ENCODE measurements around the gene RNU1-2. TPM values are rescaled to one million over a fixed set of nuclear protein-coding genes. Genes with fewer than 3 reads are reported as not detected.
"Not testable (repeated sequence)": the region's sequence is repeated elsewhere in the genome, so short reads cannot be mapped to it uniquely, and the experiment has no call there.

RNU1-2 gene
- total and polyA plus RNA-seq, 12 donors: under 0.01 to 5,330 (median 1,268) TPM; not detected in 4

DNA sequence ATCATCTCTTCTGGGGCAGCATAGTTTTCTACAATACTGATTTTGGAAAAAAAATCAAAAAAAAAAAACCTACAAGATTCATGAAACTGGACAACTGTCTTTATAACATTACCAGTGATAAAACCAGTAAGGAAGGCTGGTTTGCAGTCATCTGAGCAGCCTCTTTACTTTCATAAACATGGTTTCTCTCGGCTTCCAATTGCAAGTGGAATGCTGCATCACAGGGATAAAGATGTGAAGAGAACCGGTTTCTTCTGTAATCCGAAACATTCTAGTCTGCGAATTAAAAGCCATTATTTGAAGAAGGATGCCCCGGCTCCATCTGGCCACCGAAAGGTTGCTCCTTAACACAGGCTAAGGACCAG lies 565 bp upstream of the RNU1-2 start:
- Histone ChIP-seq H3K4me3 (peak overlapping the region in 2 of 4 donors; percentile 18 to 49), H3K27ac (peak overlapping the region in 3 of 5 donors; percentile 91 to 97 (median 93))
- H3K36me3 ChIP-seq (replicated peaks in 1 of 2); intact Hi-C loops (cut with DNase I); H3K4me1 ChIP-seq (replicated peaks in 1 of 2); H3K27me3 ChIP-seq; H3K9me3 ChIP-seq (replicated peaks in 1 of 3); DNase-seq: not testable (repeated sequence)
- TF ChIP-seq POLR2A (IDR thresholded peaks at IDR 0.05): peak; percentile 8 to 38
- 1 to 3% (median 2%) methylated on average over 5 to 6 of the region's 6 CpGs for WGBS, 4 donors

DNA sequence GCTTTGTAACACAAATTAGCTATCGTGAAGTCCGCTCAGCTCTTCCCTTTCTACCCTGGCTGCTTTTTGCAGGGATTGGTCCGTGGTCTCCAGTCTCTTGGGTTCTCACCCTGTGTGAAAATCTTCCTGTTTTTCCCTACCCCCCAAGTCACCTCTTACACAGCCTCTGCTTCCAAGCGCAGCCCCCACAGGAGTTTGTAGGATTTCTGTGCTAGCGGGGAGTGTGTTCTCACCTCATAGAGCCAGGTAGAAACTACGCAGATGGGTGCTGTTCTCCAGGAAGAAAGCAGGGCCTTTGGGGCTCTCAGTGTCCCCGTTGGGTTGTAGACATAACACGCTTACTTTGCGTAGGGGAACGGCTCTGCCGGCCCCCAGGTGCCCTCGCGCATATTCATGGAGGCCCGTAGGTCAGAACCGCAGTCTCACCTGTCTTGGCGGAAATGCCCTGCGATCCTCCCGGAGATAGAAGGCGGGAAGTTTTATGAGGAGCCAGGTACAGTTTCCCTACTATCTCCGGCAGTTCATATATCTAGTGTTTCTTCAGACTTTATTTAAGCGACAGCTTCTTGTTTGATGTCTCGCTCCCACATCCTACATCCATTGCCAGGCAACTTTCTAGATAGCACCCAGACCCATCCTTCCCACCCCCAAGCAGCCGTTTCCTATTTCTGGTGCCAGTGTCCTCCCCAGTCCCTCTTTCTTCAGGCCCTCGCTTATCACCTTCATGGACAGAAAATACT lies 706 bp downstream of the RNU1-2 start:
- H3K36me3 ChIP-seq (replicated peaks in 1 of 2); H3K27me3 ChIP-seq; intact Hi-C loops (cut with DNase I); H3K9me3 ChIP-seq (replicated peaks in 1 of 3); H3K4me1 ChIP-seq (replicated peaks in 1 of 2): not testable (repeated sequence)
- WGBS, 4 donors: 17 to 30% (median 23%) methylated on average over 21 to 24 of the region's 24 CpGs
- Histone ChIP-seq H3K4me3 (peak overlapping the region in 1 of 4 donors; percentile 31), H3K27ac (peak overlapping the region in 4 of 5 donors; percentile 68 to 97 (median 82))
- DNase-seq: peak in 2 of 7 donors; percentile 64 to 71

DNA sequence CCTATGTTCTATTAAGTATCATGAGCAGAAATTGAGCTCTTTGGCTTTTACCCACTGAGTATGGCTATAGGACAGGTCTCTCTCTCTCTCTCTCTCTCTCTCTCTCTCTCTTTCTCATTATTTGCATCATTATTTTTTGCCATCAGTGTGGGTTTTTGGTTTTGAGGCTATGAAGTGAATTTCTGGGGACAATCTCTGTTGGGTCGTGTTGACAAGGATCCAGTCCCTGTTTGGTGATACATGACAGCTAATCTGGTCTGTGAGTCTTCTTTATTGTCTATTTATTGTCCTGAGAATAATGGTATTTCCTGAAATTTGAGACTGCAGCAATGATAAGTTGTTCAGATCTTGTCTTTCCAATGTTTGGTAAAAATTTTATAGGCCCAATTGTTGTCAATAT lies 1.9 kb downstream of the RNU1-2 start:
- H3K4me3 ChIP-seq; H3K27ac ChIP-seq; H3K4me1 ChIP-seq (replicated peaks in 1 of 2); H3K27me3 ChIP-seq; H3K9me3 ChIP-seq (replicated peaks in 1 of 3); H3K36me3 ChIP-seq (replicated peaks in 1 of 2); intact Hi-C loops (cut with DNase I); DNase-seq: not testable (repeated sequence)
- 50 to 71% (median 58%) methylated on average over 1 of the region's 1 CpG for WGBS, 4 donors

DNA sequence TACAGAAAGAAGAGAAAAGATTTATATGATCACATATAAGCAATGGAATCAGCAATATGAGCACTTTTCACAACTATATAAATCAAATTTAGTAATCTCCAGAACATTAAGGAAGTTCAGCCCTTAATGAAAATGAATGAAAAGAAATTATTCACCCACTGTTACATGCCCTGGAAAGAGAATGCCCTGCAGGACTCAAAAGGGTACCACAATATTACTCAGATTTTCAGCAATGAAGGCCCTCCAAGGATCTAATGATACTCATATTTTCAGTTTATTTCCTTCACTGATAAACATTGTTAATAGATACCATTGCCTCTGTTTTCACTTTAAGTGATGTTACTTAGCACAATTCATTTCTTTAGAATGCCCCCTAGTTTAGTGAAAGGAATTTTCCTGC lies 2.5 kb downstream of the RNU1-2 start:
- H3K4me1 ChIP-seq (replicated peaks in 1 of 2); intact Hi-C loops (cut with DNase I); DNase-seq; H3K27me3 ChIP-seq; H3K4me3 ChIP-seq; H3K27ac ChIP-seq; H3K36me3 ChIP-seq (replicated peaks in 1 of 2); H3K9me3 ChIP-seq (replicated peaks in 1 of 3): not testable (repeated sequence)

DNA sequence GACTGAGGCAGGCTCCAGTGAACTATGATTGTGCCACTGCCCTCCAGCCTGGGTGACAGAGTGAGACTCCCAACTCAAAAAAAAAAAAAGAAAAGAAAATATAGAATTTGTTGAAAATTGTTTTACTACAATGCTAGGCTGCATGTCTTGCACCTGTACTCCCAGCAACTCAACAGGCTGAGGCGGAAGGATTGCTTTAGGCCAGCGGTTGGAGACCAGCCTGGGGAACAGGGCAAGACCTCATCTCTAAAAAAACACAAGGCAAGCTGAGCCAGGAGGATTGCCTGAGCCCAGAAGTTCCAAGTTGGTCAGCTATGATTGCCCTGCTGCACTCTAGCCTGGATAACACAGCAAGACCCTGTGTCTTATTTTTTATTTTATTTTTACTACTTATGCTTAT lies 3.2 kb downstream of the RNU1-2 start:
- H3K27ac ChIP-seq; H3K27me3 ChIP-seq; H3K4me1 ChIP-seq (replicated peaks in 1 of 2); intact Hi-C loops (cut with DNase I); H3K36me3 ChIP-seq (replicated peaks in 1 of 2); H3K4me3 ChIP-seq; H3K9me3 ChIP-seq (replicated peaks in 1 of 3): not testable (repeated sequence)
- WGBS, 4 donors: 63 to 87% (median 81%) methylated on average over 2 of the region's 2 CpGs
- DNase-seq: peak in 1 of 7 donors; percentile 57

DNA sequence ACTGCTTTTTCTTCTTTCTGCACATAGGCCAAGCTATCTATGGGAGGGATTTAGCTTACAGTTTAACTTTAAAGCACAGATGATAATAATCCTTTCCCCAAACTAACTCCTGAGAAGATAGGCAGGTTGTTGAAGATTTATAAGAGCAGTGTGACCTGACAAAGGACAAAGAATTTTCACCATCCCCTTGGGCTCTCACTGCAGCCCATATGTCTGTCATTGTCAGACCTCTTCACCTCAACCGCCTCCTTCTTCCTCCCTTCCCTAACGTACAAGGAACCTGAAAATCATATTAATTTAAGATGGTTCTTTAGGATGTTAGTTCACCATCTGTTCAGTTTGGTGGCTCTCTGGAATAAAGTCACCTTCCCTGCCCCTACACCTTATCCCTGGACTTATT lies 5.0 kb downstream of the RNU1-2 start:
- H3K27ac ChIP-seq: no peak overlapping the region
- 54 to 83% (median 63%) methylated on average over 2 of the region's 2 CpGs for WGBS, 4 donors
- no peak for DNase-seq

DNA sequence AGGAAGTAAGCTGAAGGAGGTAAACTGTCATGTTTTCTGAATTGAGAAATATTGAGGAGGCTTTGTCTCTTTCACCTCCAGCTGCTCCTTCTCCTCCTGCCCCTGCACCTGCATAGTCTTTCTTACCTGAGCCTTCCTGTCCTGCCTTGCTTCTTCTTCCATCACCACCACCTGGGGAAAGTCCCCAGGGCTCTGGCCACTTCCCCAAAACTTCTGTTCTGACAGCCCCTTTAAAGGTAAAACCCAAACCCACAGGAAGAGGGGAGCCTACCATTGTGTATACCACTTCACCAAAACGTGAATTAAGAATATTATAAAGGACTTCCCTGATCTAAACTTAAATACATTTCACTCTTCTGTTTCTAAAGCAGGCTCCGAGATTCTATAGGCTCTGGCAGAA lies 5.6 kb downstream of the RNU1-2 start:
- intact Hi-C loops (cut with DNase I); H3K9me3 ChIP-seq (replicated peaks in 1 of 3); H3K36me3 ChIP-seq (replicated peaks in 1 of 2); H3K27ac ChIP-seq; H3K27me3 ChIP-seq; H3K4me1 ChIP-seq (replicated peaks in 1 of 2); H3K4me3 ChIP-seq: not testable (repeated sequence)
- peak in 1 of 7 donors; percentile 47 for DNase-seq
- 46 to 68% (median 53%) methylated on average over 2 of the region's 2 CpGs for WGBS, 4 donors

More for the DNA sequence above, 5.0 kb downstream of the RNU1-2 start:
- Histone ChIP-seq H3K4me3 (no peak overlapping the region), H3K4me1 (replicated peaks in 1 of 2) (peaks cover 0 to 9% of the 10 kb centered on the region in 2 donors), H3K27me3 (no peaks in the 10 kb centered on the region), H3K36me3 (replicated peaks in 1 of 2) (no peaks in the 10 kb centered on the region), H3K9me3 (replicated peaks in 1 of 3) (no peaks in the 10 kb centered on the region)
- TF ChIP-seq POLR2A (IDR thresholded peaks at IDR 0.05): no peak
- TF ChIP-seq, protein P1, sequence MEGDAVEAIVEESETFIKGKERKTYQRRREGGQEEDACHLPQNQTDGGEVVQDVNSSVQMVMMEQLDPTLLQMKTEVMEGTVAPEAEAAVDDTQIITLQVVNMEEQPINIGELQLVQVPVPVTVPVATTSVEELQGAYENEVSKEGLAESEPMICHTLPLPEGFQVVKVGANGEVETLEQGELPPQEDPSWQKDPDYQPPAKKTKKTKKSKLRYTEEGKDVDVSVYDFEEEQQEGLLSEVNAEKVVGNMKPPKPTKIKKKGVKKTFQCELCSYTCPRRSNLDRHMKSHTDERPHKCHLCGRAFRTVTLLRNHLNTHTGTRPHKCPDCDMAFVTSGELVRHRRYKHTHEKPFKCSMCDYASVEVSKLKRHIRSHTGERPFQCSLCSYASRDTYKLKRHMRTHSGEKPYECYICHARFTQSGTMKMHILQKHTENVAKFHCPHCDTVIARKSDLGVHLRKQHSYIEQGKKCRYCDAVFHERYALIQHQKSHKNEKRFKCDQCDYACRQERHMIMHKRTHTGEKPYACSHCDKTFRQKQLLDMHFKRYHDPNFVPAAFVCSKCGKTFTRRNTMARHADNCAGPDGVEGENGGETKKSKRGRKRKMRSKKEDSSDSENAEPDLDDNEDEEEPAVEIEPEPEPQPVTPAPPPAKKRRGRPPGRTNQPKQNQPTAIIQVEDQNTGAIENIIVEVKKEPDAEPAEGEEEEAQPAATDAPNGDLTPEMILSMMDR (IDR thresholded peaks at IDR 0.05): peak in 1 of 6 experiments; percentile 32
- intact Hi-C loops (cut with DNase I): no loop called here
